Measurements from ENCODE around the gene CARTPT.

CARTPT gene

DNA sequence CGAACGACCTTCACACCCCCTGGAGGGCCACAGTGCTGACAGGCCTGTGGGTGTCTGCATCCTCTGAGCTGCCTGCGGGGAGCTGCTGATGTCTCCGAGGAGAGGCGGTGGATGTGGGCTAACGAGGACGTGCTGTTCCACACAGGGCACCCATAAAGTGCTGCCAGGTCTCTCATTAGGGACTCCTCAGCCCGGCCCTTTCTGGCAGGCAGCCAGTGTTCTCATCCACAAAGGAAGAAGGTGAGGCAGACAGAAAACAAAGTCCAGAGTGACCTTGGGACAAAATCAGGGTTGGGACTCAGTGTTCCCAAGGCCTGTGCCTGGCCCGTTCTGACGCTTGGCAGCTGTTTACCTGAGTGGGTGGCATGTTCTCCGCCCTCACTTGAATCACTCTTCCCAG, 29.3 kb downstream of the CARTPT start:
- TF ChIP-seq EZH2phosphoT487 (conservative IDR thresholded peaks at IDR 0.05; ENCODE audit: low read length) (no peak), CTCF (IDR thresholded peaks at IDR 0.05; ENCODE audit: insufficient read depth, low read length, poor library complexity, severe bottlenecking) (no peak)
- H3K4me2 ChIP-seq (ENCODE audit: low read depth, low read length, poor library complexity, severe bottlenecking) = no peak overlapping the region
- H3K27ac ChIP-seq (ENCODE audit: low read depth, low read length) = no peak overlapping the region
- no peak overlapping the region for H3K4me3 ChIP-seq (ENCODE audit: insufficient read depth, low read length, poor library complexity, severe bottlenecking)
- no peaks in the 10 kb centered on the region for H3K79me2 ChIP-seq (ENCODE audit: insufficient read depth, low read length)
- no peak overlapping the region for H3K9ac ChIP-seq (ENCODE audit: low read length)
- H3K9me3 ChIP-seq (ENCODE audit: insufficient read depth, low read length) = no peaks in the 10 kb centered on the region
- H3K27me3 ChIP-seq (ENCODE audit: low read length) = no peaks in the 10 kb centered on the region
- H3K36me3 ChIP-seq (ENCODE audit: low read length) = no peaks in the 10 kb centered on the region
- no peaks in the 10 kb centered on the region for H4K20me1 ChIP-seq (ENCODE audit: low read depth, low read length)
- H2AFZ ChIP-seq (ENCODE audit: low read depth, low read length, severe bottlenecking) = no peak overlapping the region
- H3K9me2 ChIP-seq (replicated peaks; ENCODE audit: insufficient read depth, low read length) = no peaks in the 10 kb centered on the region
- no peaks in the 10 kb centered on the region for H3F3A ChIP-seq (ENCODE audit: insufficient read depth)

GRCh38 chr5:71751422-71751821, 32.3 kb downstream of the CARTPT start:
- TF ChIP-seq EZH2phosphoT487 (conservative IDR thresholded peaks at IDR 0.05; ENCODE audit: low read length) = no peak
- no peak for TF ChIP-seq CTCF (IDR thresholded peaks at IDR 0.05; ENCODE audit: insufficient read depth, low read length, poor library complexity, severe bottlenecking)
- Histone ChIP-seq H4K20me1 (ENCODE audit: low read depth, low read length) (no peaks in the 10 kb centered on the region), H3K4me2 (ENCODE audit: low read depth, low read length, poor library complexity, severe bottlenecking) (no peak overlapping the region), H2AFZ (ENCODE audit: low read depth, low read length, severe bottlenecking) (no peak overlapping the region), H3K27me3 (ENCODE audit: low read length) (no peaks in the 10 kb centered on the region), H3K4me3 (ENCODE audit: insufficient read depth, low read length, poor library complexity, severe bottlenecking) (no peak overlapping the region), H3K9me2 (replicated peaks; ENCODE audit: insufficient read depth, low read length) (no peaks in the 10 kb centered on the region), H3K9ac (ENCODE audit: low read length) (no peak overlapping the region), H3K27ac (ENCODE audit: low read depth, low read length) (no peak overlapping the region), H3K9me3 (ENCODE audit: insufficient read depth, low read length) (no peaks in the 10 kb centered on the region), H3K36me3 (ENCODE audit: low read length) (no peaks in the 10 kb centered on the region), H3F3A (ENCODE audit: insufficient read depth) (no peaks in the 10 kb centered on the region), H3K79me2 (ENCODE audit: insufficient read depth, low read length) (no peaks in the 10 kb centered on the region)

GRCh38 chr5:71752441-71753190, 33.5 kb downstream of the CARTPT start:
- H3K79me2 ChIP-seq (ENCODE audit: insufficient read depth, low read length) = no peaks in the 10 kb centered on the region
- H3K9ac ChIP-seq (ENCODE audit: low read length) = no peak overlapping the region

More at GRCh38 chr5:71752441-71753190, 33.5 kb downstream of the CARTPT start:
- Histone ChIP-seq H3K36me3 (ENCODE audit: low read length) (no peaks in the 10 kb centered on the region), H3K4me3 (ENCODE audit: insufficient read depth, low read length, poor library complexity, severe bottlenecking) (no peak overlapping the region), H3K27me3 (ENCODE audit: low read length) (no peaks in the 10 kb centered on the region), H3K27ac (ENCODE audit: low read depth, low read length) (no peak overlapping the region), H3K9me2 (replicated peaks; ENCODE audit: insufficient read depth, low read length) (no peaks in the 10 kb centered on the region), H3K9me3 (ENCODE audit: insufficient read depth, low read length) (no peaks in the 10 kb centered on the region), H4K20me1 (ENCODE audit: low read depth, low read length) (no peaks in the 10 kb centered on the region), H3K4me2 (ENCODE audit: low read depth, low read length, poor library complexity, severe bottlenecking) (no peak overlapping the region), H3F3A (ENCODE audit: insufficient read depth) (no peaks in the 10 kb centered on the region), H2AFZ (ENCODE audit: low read depth, low read length, severe bottlenecking) (no peak overlapping the region)
- no peak for TF ChIP-seq EZH2phosphoT487 (conservative IDR thresholded peaks at IDR 0.05; ENCODE audit: low read length)

Data from SU-DHL-6 (cell line).